Liver (tissue), 9 donors: ENCODE measurements around the gene PPCS. TPM values are rescaled to one million over a fixed set of nuclear protein-coding genes. Genes with fewer than 3 reads are reported as not detected.

Experiments
- DNase-seq: peaks from one replicate; pipeline ENCODE4 v3.0.0-alpha.2; 2017; ENCODE audit warnings: low spot score
- H3K27ac ChIP-seq, 2 donors: one replicate each; pipeline ENCODE4 v1.7.0; 2013; ENCODE audit warnings: inconsistent platforms in 2 of 2, low read length in 2 of 2, control low read depth in 1 of 2, low read depth in 1 of 2, mild to moderate bottlenecking in 1 of 2
- H3K27me3 ChIP-seq, 4 donors: one replicate each; pipeline versions ENCODE4 v1.6.1 to v1.7.0; 2013; ENCODE audit warnings: low read length in 3 of 4, inconsistent platforms in 1 of 4, mild to moderate bottlenecking in 1 of 4, moderate library complexity in 1 of 4; ENCODE audit not compliant: control insufficient read depth in 4 of 4, insufficient read depth in 4 of 4
- H3K36me3 ChIP-seq, 4 donors: one replicate each; pipeline versions ENCODE4 v1.6.1 to v1.7.0; 2013; ENCODE audit warnings: low read length in 3 of 4, mild to moderate bottlenecking in 3 of 4, low read depth in 1 of 4, moderate library complexity in 1 of 4; ENCODE audit not compliant: control insufficient read depth in 4 of 4, insufficient read depth in 3 of 4
- H3K4me1 ChIP-seq, 4 donors: one replicate each; pipeline versions ENCODE4 v1.6.1 to v1.7.0; 2013; ENCODE audit warnings: low read length in 3 of 4, mild to moderate bottlenecking in 3 of 4, moderate library complexity in 1 of 4; ENCODE audit not compliant: control insufficient read depth in 4 of 4, insufficient read depth in 4 of 4
- H3K4me3 ChIP-seq, 3 donors: one replicate each; pipeline versions ENCODE4 v1.6.1 to v1.7.0; 2013; ENCODE audit warnings: low read length in 3 of 3, control low read depth in 1 of 3, low read depth in 1 of 3, mild to moderate bottlenecking in 1 of 3
- H3K9ac ChIP-seq, 2 donors: one replicate each; pipeline ENCODE4 v1.7.0; 2013; ENCODE audit warnings: low read length in 2 of 2, mild to moderate bottlenecking in 2 of 2, moderate library complexity in 2 of 2, control low read depth in 1 of 2, low read depth in 1 of 2
- H3K9me3 ChIP-seq, 4 donors: one replicate each; pipeline versions ENCODE4 v1.6.1 to v1.7.0; 2013; ENCODE audit warnings: low read length in 3 of 4; ENCODE audit not compliant: control insufficient read depth in 4 of 4
- FOXA2 ChIP-seq: IDR thresholded peaks from 2 replicates; pipeline ENCODE4 v1.6.1; 2016; ENCODE audit warnings: antibody characterized with exemption
- HNF4G ChIP-seq: IDR thresholded peaks from 2 replicates; pipeline ENCODE4 v1.6.1; 2016; ENCODE audit warnings: antibody characterized with exemption
- JUND ChIP-seq, 2 donors: IDR thresholded peaks; 2 replicates each; pipeline ENCODE4 v1.6.1; 2016; ENCODE audit warnings: antibody characterized with exemption in 2 of 2
- RXRA ChIP-seq, 2 donors: IDR thresholded peaks; 2 replicates each; pipeline ENCODE4 v1.6.1; 2017 to 2018; ENCODE audit warnings: antibody characterized with exemption in 2 of 2, mild to moderate bottlenecking in 1 of 2
- TAF1 ChIP-seq: conservative IDR thresholded peaks from 2 replicates; pipeline ENCODE4 v1.6.1; 2016; ENCODE audit warnings: antibody characterized with exemption, mild to moderate bottlenecking
- WGBS: extraction: QIAGEN DNeasy Blood & Tissue Kit; methylation state at CpG from one replicate; pipeline ENCODE4 v1.1.7; 2013; 5-methylcytosine and 5-hydroxymethylcytosine counted together
- polyA plus RNA-seq, 2 donors: library from polyadenylated mRNA; stranded (reverse) in 1 of 2; unstranded in 1 of 2; fragments of 200-250 nt in 1 of 2; fragments of >200 nt in 1 of 2; fragmentation: Nextera tagmentation in 1 of 2; extraction: Ambion mirVana in 1 of 2; gene quantifications; one replicate each; pipeline versions ENCODE4 v1.2.1 to v1.2.3, GENCODE V29; 2013 to 2015
- total RNA-seq, 2 donors: library from RNA; depleted of rRNA; stranded (reverse); fragments of >200 nt; gene quantifications; one replicate each; pipeline ENCODE4 v1.2.3, GENCODE V29; 2014
- TF ChIP-seq, protein P1 (sequence below): IDR thresholded peaks from 2 replicates; pipeline ENCODE4 v1.6.1; 2016; ENCODE audit warnings: antibody characterized with exemption, mild to moderate bottlenecking
- TF ChIP-seq, protein P2 (sequence below): IDR thresholded peaks from 2 replicates; pipeline ENCODE4 v1.6.1; 2016; ENCODE audit warnings: antibody characterized with exemption
- TF ChIP-seq, protein P3 (sequence below): IDR thresholded peaks from 2 replicates; pipeline ENCODE4 v1.6.1; 2016; ENCODE audit warnings: antibody characterized with exemption
- donor health status: healthy.
- donor health status: healthy.
- donor health status: healthy.
- donor health status: healthy.
- donor health status: healthy.

The PPCS gene
- total and polyA plus RNA-seq, 4 donors, result 22.2 to 65.4 (median 36.0) TPM

DNA sequence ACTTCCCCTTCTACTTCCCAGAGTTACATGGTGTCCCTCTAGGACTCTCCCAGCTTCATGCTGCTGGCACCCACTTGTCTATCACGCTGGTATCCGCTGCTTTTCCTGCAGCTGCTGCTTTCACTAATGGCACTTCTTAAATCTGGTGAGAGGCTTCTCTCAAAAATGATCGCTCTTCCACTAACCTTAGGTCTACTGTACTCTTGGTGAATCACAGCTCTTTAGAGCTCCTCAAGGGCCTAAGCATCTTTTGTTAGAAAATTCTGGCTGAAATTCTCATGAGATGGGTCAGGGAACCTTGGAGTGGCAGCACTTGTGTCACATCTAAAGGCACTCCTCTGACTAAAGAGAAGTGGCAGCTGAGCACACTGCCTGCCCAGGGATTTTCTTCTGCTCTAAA lies 32.7 kb upstream of the PPCS start (continued):
- TF ChIP-seq, protein P1, sequence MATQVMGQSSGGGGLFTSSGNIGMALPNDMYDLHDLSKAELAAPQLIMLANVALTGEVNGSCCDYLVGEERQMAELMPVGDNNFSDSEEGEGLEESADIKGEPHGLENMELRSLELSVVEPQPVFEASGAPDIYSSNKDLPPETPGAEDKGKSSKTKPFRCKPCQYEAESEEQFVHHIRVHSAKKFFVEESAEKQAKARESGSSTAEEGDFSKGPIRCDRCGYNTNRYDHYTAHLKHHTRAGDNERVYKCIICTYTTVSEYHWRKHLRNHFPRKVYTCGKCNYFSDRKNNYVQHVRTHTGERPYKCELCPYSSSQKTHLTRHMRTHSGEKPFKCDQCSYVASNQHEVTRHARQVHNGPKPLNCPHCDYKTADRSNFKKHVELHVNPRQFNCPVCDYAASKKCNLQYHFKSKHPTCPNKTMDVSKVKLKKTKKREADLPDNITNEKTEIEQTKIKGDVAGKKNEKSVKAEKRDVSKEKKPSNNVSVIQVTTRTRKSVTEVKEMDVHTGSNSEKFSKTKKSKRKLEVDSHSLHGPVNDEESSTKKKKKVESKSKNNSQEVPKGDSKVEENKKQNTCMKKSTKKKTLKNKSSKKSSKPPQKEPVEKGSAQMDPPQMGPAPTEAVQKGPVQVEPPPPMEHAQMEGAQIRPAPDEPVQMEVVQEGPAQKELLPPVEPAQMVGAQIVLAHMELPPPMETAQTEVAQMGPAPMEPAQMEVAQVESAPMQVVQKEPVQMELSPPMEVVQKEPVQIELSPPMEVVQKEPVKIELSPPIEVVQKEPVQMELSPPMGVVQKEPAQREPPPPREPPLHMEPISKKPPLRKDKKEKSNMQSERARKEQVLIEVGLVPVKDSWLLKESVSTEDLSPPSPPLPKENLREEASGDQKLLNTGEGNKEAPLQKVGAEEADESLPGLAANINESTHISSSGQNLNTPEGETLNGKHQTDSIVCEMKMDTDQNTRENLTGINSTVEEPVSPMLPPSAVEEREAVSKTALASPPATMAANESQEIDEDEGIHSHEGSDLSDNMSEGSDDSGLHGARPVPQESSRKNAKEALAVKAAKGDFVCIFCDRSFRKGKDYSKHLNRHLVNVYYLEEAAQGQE, result no peak
- TF ChIP-seq TAF1, result no peak
- TF ChIP-seq RXRA (IDR thresholded peaks at IDR 0.05), result no peak
- TF ChIP-seq, protein P2, sequence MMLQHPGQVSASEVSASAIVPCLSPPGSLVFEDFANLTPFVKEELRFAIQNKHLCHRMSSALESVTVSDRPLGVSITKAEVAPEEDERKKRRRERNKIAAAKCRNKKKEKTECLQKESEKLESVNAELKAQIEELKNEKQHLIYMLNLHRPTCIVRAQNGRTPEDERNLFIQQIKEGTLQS, result no peak
- TF ChIP-seq JUND (IDR thresholded peaks at IDR 0.05), result no peak
- TF ChIP-seq, protein P3, sequence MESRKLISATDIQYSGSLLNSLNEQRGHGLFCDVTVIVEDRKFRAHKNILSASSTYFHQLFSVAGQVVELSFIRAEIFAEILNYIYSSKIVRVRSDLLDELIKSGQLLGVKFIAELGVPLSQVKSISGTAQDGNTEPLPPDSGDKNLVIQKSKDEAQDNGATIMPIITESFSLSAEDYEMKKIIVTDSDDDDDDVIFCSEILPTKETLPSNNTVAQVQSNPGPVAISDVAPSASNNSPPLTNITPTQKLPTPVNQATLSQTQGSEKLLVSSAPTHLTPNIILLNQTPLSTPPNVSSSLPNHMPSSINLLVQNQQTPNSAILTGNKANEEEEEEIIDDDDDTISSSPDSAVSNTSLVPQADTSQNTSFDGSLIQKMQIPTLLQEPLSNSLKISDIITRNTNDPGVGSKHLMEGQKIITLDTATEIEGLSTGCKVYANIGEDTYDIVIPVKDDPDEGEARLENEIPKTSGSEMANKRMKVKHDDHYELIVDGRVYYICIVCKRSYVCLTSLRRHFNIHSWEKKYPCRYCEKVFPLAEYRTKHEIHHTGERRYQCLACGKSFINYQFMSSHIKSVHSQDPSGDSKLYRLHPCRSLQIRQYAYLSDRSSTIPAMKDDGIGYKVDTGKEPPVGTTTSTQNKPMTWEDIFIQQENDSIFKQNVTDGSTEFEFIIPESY, result no peak

DNA sequence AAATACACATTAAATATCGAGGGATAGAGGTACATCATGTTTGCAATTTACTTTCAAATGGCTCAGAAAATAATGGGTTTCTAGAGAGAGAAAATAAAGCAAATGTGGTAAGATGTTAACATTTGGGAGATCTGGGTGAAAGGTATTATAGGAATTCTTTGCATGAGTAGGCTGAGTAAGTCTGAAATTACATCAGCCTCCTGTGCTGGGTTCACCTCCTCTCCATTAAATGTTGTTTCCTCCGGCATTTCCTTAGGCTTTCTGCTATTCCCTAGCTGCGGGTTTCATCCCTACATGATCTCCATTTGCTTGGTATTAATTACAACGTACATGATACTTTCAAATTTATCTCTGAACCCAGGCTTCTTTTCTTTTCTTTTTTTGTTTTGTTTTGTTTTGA lies 32.1 kb upstream of the PPCS start:
- Histone ChIP-seq H3K36me3 (no peaks in the 10 kb centered on the region), H3K9ac (no peak overlapping the region), H3K9me3 (no peaks in the 10 kb centered on the region), H3K27ac (no peak overlapping the region), H3K4me3 (no peak overlapping the region), H3K27me3 (no peaks in the 10 kb centered on the region), H3K4me1 (peaks cover 0 to 17% (median 13%) of the 10 kb centered on the region in 4 donors)
- TF ChIP-seq JUND (IDR thresholded peaks at IDR 0.05), result no peak
- TF ChIP-seq, protein P3, result no peak
- no peak for TF ChIP-seq TAF1
- no peak for TF ChIP-seq HNF4G
- TF ChIP-seq, protein P1, result no peak
- TF ChIP-seq FOXA2, result no peak
- no peak for DNase-seq
- 95% methylated on average over 4 of the region's 4 CpGs for WGBS
